GM23338 (cell line): ENCODE measurements around the gene PDE4D. TPM values are rescaled to one million over a fixed set of nuclear protein-coding genes. Genes with fewer than 3 reads are reported as not detected.

ENCODE experiments used
- ATAC-seq: fragments of 200-7000 bp; cut with Tn5 transposase; 3 replicates; pipeline ENCODE4 v1.9.1; 2020
- DNase-seq: peaks from one replicate; pipeline ENCODE4 v3.0.0-alpha.2; 2015; ENCODE audit warnings: low spot score
- H2AFZ ChIP-seq: fragments of 200-600 bp; sonication (generic); 2 replicates; pipeline ENCODE4 v1.8.0; 2016; ENCODE audit warnings: antibody characterized with exemption, mild to moderate bottlenecking, moderate library complexity
- H3F3A ChIP-seq: fragments of 200-600 bp; sonication (generic); replicated peaks from 2 replicates; pipeline ENCODE4 v1.8.0; 2017; ENCODE audit warnings: antibody characterized with exemption, mixed run types, low read depth
- H3K27ac ChIP-seq: fragments of 200-600 bp; sonication (generic); 2 replicates; pipeline ENCODE4 v1.6.1; 2016; ENCODE audit warnings: low read depth
- H3K27me3 ChIP-seq: fragments of 200-600 bp; sonication (generic); 2 replicates; pipeline ENCODE4 v1.8.0; 2016; ENCODE audit warnings: mild to moderate bottlenecking, mixed run types, moderate library complexity; ENCODE audit not compliant: insufficient read depth
- H3K36me3 ChIP-seq: fragments of 200-600 bp; sonication (generic); 2 replicates; pipeline ENCODE4 v1.8.0; 2016; ENCODE audit warnings: mild to moderate bottlenecking; ENCODE audit not compliant: insufficient read depth
- H3K4me1 ChIP-seq: fragments of 200-600 bp; sonication (generic); 2 replicates; pipeline ENCODE4 v1.8.0; 2016; ENCODE audit warnings: mild to moderate bottlenecking, moderate library complexity; ENCODE audit not compliant: insufficient read depth
- H3K4me2 ChIP-seq: fragments of 200-600 bp; sonication (generic); 2 replicates; pipeline ENCODE4 v1.7.1; 2017; ENCODE audit warnings: mixed run types
- H3K4me3 ChIP-seq: fragments of 200-600 bp; sonication (generic); 2 replicates; pipeline ENCODE4 v1.6.1; 2016; ENCODE audit warnings: mixed run types
- H3K79me2 ChIP-seq: fragments of 200-600 bp; sonication (generic); replicated peaks from 2 replicates; pipeline ENCODE4 v1.8.0; 2017; ENCODE audit warnings: mild to moderate bottlenecking; ENCODE audit not compliant: insufficient read depth
- H3K9me2 ChIP-seq: fragments of 200-600 bp; sonication (generic); 2 replicates; pipeline ENCODE4 v1.8.0; 2017; ENCODE audit not compliant: insufficient read depth
- H4K20me1 ChIP-seq: fragments of 200-600 bp; sonication (generic); replicated peaks from 2 replicates; pipeline ENCODE4 v1.8.0; 2017; ENCODE audit warnings: mild to moderate bottlenecking; ENCODE audit not compliant: insufficient read depth
- H3K27ac Mint-ChIP-seq: 2 replicates; pipeline ENCODE4 v1.8.0; 2020; ENCODE audit warnings: inconsistent platforms, mild to moderate bottlenecking, moderate library complexity, mixed read lengths
- H3K27me3 Mint-ChIP-seq: 3 replicates; pipeline ENCODE4 v1.8.0; 2022; ENCODE audit warnings: low read depth, mild to moderate bottlenecking, moderate library complexity, mixed read lengths, inconsistent platforms; ENCODE audit not compliant: insufficient read depth, poor library complexity
- H3K36me3 Mint-ChIP-seq: 3 replicates; pipeline ENCODE4 v1.8.0; 2021; ENCODE audit warnings: low read depth, mild to moderate bottlenecking, inconsistent platforms, moderate library complexity, mixed read lengths
- H3K4me1 Mint-ChIP-seq: 3 replicates; pipeline ENCODE4 v1.8.0; 2020; ENCODE audit warnings: mild to moderate bottlenecking, inconsistent platforms, mixed read lengths
- H3K4me3 Mint-ChIP-seq: 3 replicates; pipeline ENCODE4 v1.8.0; 2021; ENCODE audit warnings: moderate library complexity, mild to moderate bottlenecking, inconsistent platforms, mixed read lengths
- H3K9me3 Mint-ChIP-seq: 3 replicates; pipeline ENCODE4 v1.8.0; 2020; ENCODE audit warnings: moderate library complexity, mild to moderate bottlenecking, inconsistent platforms, mixed read lengths
- CREB1 ChIP-seq: fragments of 250-450 bp; sonication (Bioruptor Pico); IDR thresholded peaks from 2 replicates; pipeline ENCODE4 v1.5.0; 2020; ENCODE audit warnings: low read depth, mild to moderate bottlenecking, moderate library complexity
- CTCF ChIP-seq, 2 experiments: fragments of 200-600 bp in 1 of 2; sonication (generic) in 1 of 2; conservative IDR thresholded peaks; 2 replicates each; pipeline versions ENCODE4 v1.5.1 to v1.6.1; 2016 to 2017; ENCODE audit warnings: antibody characterized with exemption in 2 of 2, low read depth in 2 of 2, mild to moderate bottlenecking in 2 of 2, moderate library complexity in 1 of 2
- EZH2phosphoT487 ChIP-seq: fragments of 200-600 bp; sonication (generic); IDR thresholded peaks from one replicate; pipeline ENCODE4 v1.8.1; 2018; ENCODE audit warnings: antibody characterized with exemption; ENCODE audit not compliant: unreplicated experiment
- JUNB ChIP-seq: IDR thresholded peaks from one replicate; pipeline ENCODE4 v1.6.1; 2016; ENCODE audit warnings: antibody characterized with exemption; ENCODE audit not compliant: unreplicated experiment
- NANOG ChIP-seq: IDR thresholded peaks from 2 replicates; pipeline ENCODE4 v1.6.1; 2016; ENCODE audit warnings: antibody characterized with exemption, borderline replicate concordance
- POLR2AphosphoS5 ChIP-seq: IDR thresholded peaks from 2 replicates; pipeline ENCODE4 v1.6.1; 2016; ENCODE audit warnings: antibody characterized with exemption, low read depth
- STAT1 ChIP-seq: IDR thresholded peaks from one replicate; pipeline ENCODE4 v1.6.1; 2016; ENCODE audit warnings: antibody characterized with exemption; ENCODE audit not compliant: unreplicated experiment
- ZNF114 ChIP-seq: fragments of 250-450 bp; sonication (Bioruptor Pico); IDR thresholded peaks from 2 replicates; pipeline ENCODE4 v1.5.0; 2020; ENCODE audit warnings: mild to moderate bottlenecking, moderate library complexity
- ZNF331 ChIP-seq: fragments of 250-450 bp; sonication (Bioruptor Pico); IDR thresholded peaks from 2 replicates; pipeline ENCODE4 v1.5.0; 2020; ENCODE audit warnings: low read depth, mild to moderate bottlenecking, moderate library complexity
- polyA plus RNA-seq: library from polyadenylated mRNA; unstranded; fragments of >200 nt; fragmentation: Nextera tagmentation; extraction: Ambion mirVana; gene quantifications from 2 replicates; pipeline ENCODE4 v1.2.1, GENCODE V29; 2016
- total RNA-seq: library from RNA; depleted of rRNA; stranded (reverse); fragments of >200 nt; shearing (Covaris generic); gene quantifications from 2 replicates; pipeline ENCODE4 v1.2.3, GENCODE V29; 2014
- TF ChIP-seq, protein P1 (sequence below): fragments of 250-450 bp; sonication (Bioruptor Pico); IDR thresholded peaks from 2 replicates; pipeline ENCODE4 v1.5.0; 2020; ENCODE audit warnings: mild to moderate bottlenecking, moderate library complexity

PDE4D gene
- total and polyA plus RNA-seq, 2 experiments from 2014 or later: 2.1 to 4.7 TPM

DNA sequence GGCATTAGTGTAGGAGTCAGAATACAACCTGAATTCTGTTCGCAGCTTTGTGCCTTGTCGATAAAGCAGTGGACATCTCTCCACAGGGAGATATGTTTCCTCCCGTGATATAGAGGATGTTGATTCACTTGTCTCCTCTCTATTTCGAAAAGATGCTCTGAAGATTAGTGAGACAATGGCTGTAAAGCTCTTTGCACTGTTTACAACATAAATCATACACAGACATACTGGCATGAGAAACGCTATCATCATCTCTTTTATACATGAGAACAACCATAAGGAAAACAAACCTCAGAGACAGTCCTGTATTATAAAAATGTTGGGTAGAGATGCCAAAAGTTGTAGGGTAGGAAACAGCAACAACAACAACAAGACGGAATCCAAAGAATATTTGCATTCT lies 803.2 kb downstream of the PDE4D start:
- ATAC-seq: no peak
- Mint-ChIP-seq H3K27me3 (peaks cover 2% of the 10 kb centered on the region), H3K36me3 (no peaks in the 10 kb centered on the region), H3K27ac (no peak overlapping the region), H3K4me1 (peaks cover 8% of the 10 kb centered on the region), H3K9me3 (no peaks in the 10 kb centered on the region), H3K4me3 (no peak overlapping the region)
- no peaks in the 10 kb centered on the region for H3F3A ChIP-seq
- no peaks in the 10 kb centered on the region for H3K9me2 ChIP-seq
- H3K36me3 ChIP-seq: no peaks in the 10 kb centered on the region
- H4K20me1 ChIP-seq: no peaks in the 10 kb centered on the region
- H3K4me1 ChIP-seq: peaks cover 10% of the 10 kb centered on the region; the same call in 1 of the 2 replicates
- H3K27ac ChIP-seq: no peak overlapping the region
- TF ChIP-seq EZH2phosphoT487 (no peak), POLR2AphosphoS5 (no peak), CREB1 (CRISPR knock-in tag) (no peak), CTCF (conservative IDR thresholded peaks at IDR 0.05; ENCODE audit: low read depth in 2 of 2) (no peak), NANOG (no peak), STAT1 (no peak), ZNF331 (CRISPR knock-in tag) (no peak), JUNB (no peak), ZNF114 (CRISPR knock-in tag) (no peak)
- TF ChIP-seq, protein P1, sequence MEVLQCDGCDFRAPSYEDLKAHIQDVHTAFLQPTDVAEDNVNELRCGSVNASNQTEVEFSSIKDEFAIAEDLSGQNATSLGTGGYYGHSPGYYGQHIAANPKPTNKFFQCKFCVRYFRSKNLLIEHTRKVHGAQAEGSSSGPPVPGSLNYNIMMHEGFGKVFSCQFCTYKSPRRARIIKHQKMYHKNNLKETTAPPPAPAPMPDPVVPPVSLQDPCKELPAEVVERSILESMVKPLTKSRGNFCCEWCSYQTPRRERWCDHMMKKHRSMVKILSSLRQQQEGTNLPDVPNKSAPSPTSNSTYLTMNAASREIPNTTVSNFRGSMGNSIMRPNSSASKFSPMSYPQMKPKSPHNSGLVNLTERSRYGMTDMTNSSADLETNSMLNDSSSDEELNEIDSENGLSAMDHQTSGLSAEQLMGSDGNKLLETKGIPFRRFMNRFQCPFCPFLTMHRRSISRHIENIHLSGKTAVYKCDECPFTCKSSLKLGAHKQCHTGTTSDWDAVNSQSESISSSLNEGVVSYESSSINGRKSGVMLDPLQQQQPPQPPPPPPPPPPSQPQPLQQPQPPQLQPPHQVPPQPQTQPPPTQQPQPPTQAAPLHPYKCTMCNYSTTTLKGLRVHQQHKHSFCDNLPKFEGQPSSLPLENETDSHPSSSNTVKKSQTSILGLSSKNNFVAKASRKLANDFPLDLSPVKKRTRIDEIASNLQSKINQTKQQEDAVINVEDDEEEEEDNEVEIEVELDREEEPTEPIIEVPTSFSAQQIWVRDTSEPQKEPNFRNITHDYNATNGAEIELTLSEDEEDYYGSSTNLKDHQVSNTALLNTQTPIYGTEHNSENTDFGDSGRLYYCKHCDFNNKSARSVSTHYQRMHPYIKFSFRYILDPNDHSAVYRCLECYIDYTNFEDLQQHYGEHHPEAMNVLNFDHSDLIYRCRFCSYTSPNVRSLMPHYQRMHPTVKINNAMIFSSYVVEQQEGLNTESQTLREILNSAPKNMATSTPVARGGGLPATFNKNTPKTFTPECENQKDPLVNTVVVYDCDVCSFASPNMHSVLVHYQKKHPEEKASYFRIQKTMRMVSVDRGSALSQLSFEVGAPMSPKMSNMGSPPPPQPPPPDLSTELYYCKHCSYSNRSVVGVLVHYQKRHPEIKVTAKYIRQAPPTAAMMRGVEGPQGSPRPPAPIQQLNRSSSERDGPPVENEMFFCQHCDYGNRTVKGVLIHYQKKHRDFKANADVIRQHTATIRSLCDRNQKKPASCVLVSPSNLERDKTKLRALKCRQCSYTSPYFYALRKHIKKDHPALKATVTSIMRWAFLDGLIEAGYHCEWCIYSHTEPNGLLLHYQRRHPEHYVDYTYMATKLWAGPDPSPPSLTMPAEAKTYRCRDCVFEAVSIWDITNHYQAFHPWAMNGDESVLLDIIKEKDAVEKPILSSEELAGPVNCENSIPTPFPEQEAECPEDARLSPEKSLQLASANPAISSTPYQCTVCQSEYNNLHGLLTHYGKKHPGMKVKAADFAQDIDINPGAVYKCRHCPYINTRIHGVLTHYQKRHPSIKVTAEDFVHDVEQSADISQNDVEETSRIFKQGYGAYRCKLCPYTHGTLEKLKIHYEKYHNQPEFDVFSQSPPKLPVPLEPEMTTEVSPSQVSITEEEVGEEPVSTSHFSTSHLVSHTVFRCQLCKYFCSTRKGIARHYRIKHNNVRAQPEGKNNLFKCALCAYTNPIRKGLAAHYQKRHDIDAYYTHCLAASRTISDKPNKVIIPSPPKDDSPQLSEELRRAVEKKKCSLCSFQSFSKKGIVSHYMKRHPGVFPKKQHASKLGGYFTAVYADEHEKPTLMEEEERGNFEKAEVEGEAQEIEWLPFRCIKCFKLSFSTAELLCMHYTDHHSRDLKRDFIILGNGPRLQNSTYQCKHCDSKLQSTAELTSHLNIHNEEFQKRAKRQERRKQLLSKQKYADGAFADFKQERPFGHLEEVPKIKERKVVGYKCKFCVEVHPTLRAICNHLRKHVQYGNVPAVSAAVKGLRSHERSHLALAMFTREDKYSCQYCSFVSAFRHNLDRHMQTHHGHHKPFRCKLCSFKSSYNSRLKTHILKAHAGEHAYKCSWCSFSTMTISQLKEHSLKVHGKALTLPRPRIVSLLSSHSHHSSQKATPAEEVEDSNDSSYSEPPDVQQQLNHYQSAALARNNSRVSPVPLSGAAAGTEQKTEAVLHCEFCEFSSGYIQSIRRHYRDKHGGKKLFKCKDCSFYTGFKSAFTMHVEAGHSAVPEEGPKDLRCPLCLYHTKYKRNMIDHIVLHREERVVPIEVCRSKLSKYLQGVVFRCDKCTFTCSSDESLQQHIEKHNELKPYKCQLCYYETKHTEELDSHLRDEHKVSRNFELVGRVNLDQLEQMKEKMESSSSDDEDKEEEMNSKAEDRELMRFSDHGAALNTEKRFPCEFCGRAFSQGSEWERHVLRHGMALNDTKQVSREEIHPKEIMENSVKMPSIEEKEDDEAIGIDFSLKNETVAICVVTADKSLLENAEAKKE (CRISPR knock-in tag): no peak
- no peaks in the 10 kb centered on the region for H3K79me2 ChIP-seq
- H3K27me3 ChIP-seq: no peaks in the 10 kb centered on the region
- no peak for DNase-seq
- H3K4me3 ChIP-seq: no peak overlapping the region
- no peak overlapping the region for H3K4me2 ChIP-seq
- H2AFZ ChIP-seq: no peak overlapping the region
